HepG2 (cell line): ENCODE results near the gene TTLL11. TPM values are rescaled to one million over a fixed set of nuclear protein-coding genes. Genes with fewer than 3 reads are reported as not detected.

ENCODE experiments used
- ATAC-seq: fragments of 200-7000 bp; cut with Tn5 transposase; 3 replicates; pipeline ENCODE4 v1.9.1; 2020; ENCODE audit warnings: mild to moderate bottlenecking, moderate library complexity
- BruUV-seq: library from RNA; stranded (reverse); fragments of 400-500 nt; replicated peaks from 2 replicates; lab custom pipeline; 2021; lab: Mats Ljungman, UMichigan
- CTCF ChIA-PET: fragments of 300-600 bp; formaldehyde crosslinking; extraction: SDS; loops from one replicate; lab custom pipeline; 2021; ENCODE audit warnings: low total read pairs, inconsistent platforms, low intra/inter-chr PET ratio; lab: Yijun Ruan, JAX
- POLR2A ChIA-PET: fragments of 350-600 bp; sonication (Branson Sonifier 250); formaldehyde crosslinking; loops from one replicate; lab custom pipeline; 2020; ENCODE audit warnings: antibody characterized with exemption, inconsistent platforms; lab: Yijun Ruan, JAX
- DNase-seq: peaks from one replicate; pipeline ENCODE4 v3.0.0-alpha.2; 2015; ENCODE audit warnings: low spot score
- FAIRE-seq: peaks from 3 replicates; lab custom pipeline; 2011; peaks lifted over from hg19 to GRCh38; lab: Jason Lieb, UNC
- H2AFZ ChIP-seq: one replicate; pipeline ENCODE4 v1.6.1; 2011; ENCODE audit warnings: low read length, inconsistent platforms
- H3K27ac ChIP-seq: fragments of 300-600 bp; 3 replicates; pipeline ENCODE4 v1.8.0; 2011; ENCODE audit warnings: mixed run types, mild to moderate bottlenecking, mixed read lengths, low read length, inconsistent platforms; ENCODE audit not compliant: insufficient read depth; ENCODE audit errors: extremely low read length
- H3K27me3 ChIP-seq, 2 experiments: fragments of 200-600 bp in 1 of 2; 2 replicates in 1 of 2; 3 replicates in 1 of 2; pipeline versions ENCODE4 v1.6.0 to v1.8.0; 2011; ENCODE audit warnings: low read length in 2 of 2, mild to moderate bottlenecking in 2 of 2, moderate library complexity in 2 of 2, inconsistent platforms in 1 of 2; ENCODE audit not compliant: insufficient read depth in 2 of 2, control insufficient read depth in 1 of 2
- H3K36me3 ChIP-seq, 2 experiments: fragments of 200-600 bp in 1 of 2; replicated peaks in 1 of 2; 2 replicates in 1 of 2; 3 replicates in 1 of 2; pipeline versions ENCODE4 v1.5.1 to v1.8.0; 2011; ENCODE audit warnings: low read length in 2 of 2, inconsistent platforms in 1 of 2; ENCODE audit not compliant: insufficient read depth in 2 of 2, control insufficient read depth in 1 of 2
- H3K4me1 ChIP-seq: 2 replicates; pipeline ENCODE4 v1.5.1; 2012; ENCODE audit warnings: low read length, inconsistent platforms; ENCODE audit not compliant: insufficient read depth
- H3K4me2 ChIP-seq: 2 replicates; pipeline ENCODE4 v1.6.0; 2011; ENCODE audit warnings: low read depth, low read length, inconsistent platforms
- H3K4me3 ChIP-seq, 3 experiments: fragments of 200-600 bp in 1 of 3; sonication (generic), shearing (Covaris generic) in 1 of 3; replicated peaks in 1 of 3; 2 replicates each; pipeline ENCODE4 v1.5.1; 2011 to 2016; ENCODE audit warnings: low read length in 3 of 3, inconsistent platforms in 2 of 3, low read depth in 2 of 3, mild to moderate bottlenecking in 2 of 3, control low read depth in 1 of 3, mixed read lengths in 1 of 3; ENCODE audit not compliant: insufficient read depth in 1 of 3
- H3K79me2 ChIP-seq: one replicate; pipeline ENCODE4 v1.6.1; 2011; ENCODE audit warnings: low read length, inconsistent platforms; ENCODE audit not compliant: insufficient read depth
- H3K9ac ChIP-seq: 2 replicates; pipeline ENCODE4 v1.6.0; 2011; ENCODE audit warnings: mild to moderate bottlenecking, low read depth, low read length, inconsistent platforms; ENCODE audit not compliant: insufficient read depth
- H3K9me3 ChIP-seq: 2 replicates; pipeline ENCODE4 v1.5.1; 2012; ENCODE audit warnings: mild to moderate bottlenecking, low read length
- H4K20me1 ChIP-seq: 2 replicates; pipeline ENCODE4 v1.6.0; 2011; ENCODE audit warnings: inconsistent platforms, mild to moderate bottlenecking, low read length, moderate library complexity; ENCODE audit not compliant: insufficient read depth
- CENPT ChIP-seq: sonication (generic); formaldehyde crosslinking; IDR thresholded peaks from 2 replicates; pipeline ENCODE4 v1.8.0; 2022; ENCODE audit warnings: low read depth, mild to moderate bottlenecking, moderate library complexity, missing genetic modification reagents
- CREB3 ChIP-seq: sonication (generic); formaldehyde crosslinking; IDR thresholded peaks from 2 replicates; pipeline ENCODE4 v1.5.0; 2020; ENCODE audit warnings: missing genetic modification reagents
- HMGXB3 ChIP-seq: sonication (generic); formaldehyde crosslinking; IDR thresholded peaks from 2 replicates; pipeline ENCODE4 v1.4.0; 2020; ENCODE audit warnings: missing genetic modification reagents, borderline replicate concordance
- KDM3A ChIP-seq: IDR thresholded peaks from 2 replicates; pipeline ENCODE4 v1.6.1; 2018; ENCODE audit warnings: low read depth, missing compliant biosample characterization
- MAFK ChIP-seq, 2 experiments: IDR thresholded peaks in 1 of 2; conservative IDR thresholded peaks in 1 of 2; 2 replicates each; pipeline ENCODE4 v1.6.1; 2011; ENCODE audit warnings: improper control_type of control experiment in 2 of 2, low read length in 2 of 2
- PHF8 ChIP-seq: sonication (generic); formaldehyde crosslinking; IDR thresholded peaks from 2 replicates; pipeline ENCODE4 v1.5.0; 2020; ENCODE audit warnings: missing genetic modification reagents
- SMARCE1 ChIP-seq: fragments of 450-650 bp; IDR thresholded peaks from 2 replicates; pipeline ENCODE4 v1.6.1; 2017; ENCODE audit warnings: borderline replicate concordance
- SNAPC5 ChIP-seq: sonication (generic); formaldehyde crosslinking; IDR thresholded peaks from 2 replicates; pipeline ENCODE4 v1.8.1; 2023; ENCODE audit warnings: mild to moderate bottlenecking, missing genetic modification reagents, borderline replicate concordance
- SP140L ChIP-seq: sonication (generic); formaldehyde crosslinking; IDR thresholded peaks from 2 replicates; pipeline ENCODE4 v1.4.0; 2020; ENCODE audit warnings: missing genetic modification reagents, borderline replicate concordance
- TAF1 ChIP-seq: sonication (generic); formaldehyde crosslinking; IDR thresholded peaks from 2 replicates; pipeline ENCODE4 v1.4.0; 2020; ENCODE audit warnings: missing genetic modification reagents
- THYN1 ChIP-seq: sonication (generic); formaldehyde crosslinking; IDR thresholded peaks from 2 replicates; pipeline ENCODE4 v1.8.1; 2023; ENCODE audit warnings: low read depth, mild to moderate bottlenecking, moderate library complexity, missing genetic modification reagents, borderline replicate concordance
- YEATS4 ChIP-seq: sonication (generic); formaldehyde crosslinking; IDR thresholded peaks from 2 replicates; pipeline ENCODE4 v1.4.0; 2020; ENCODE audit warnings: missing genetic modification reagents, borderline replicate concordance
- ZBTB2 ChIP-seq: sonication (generic); formaldehyde crosslinking; IDR thresholded peaks from 2 replicates; pipeline ENCODE4 v1.8.0; 2022; ENCODE audit warnings: low read depth, missing genetic modification reagents
- ZNF282 ChIP-seq: fragments of 450-650 bp; IDR thresholded peaks from 2 replicates; pipeline ENCODE4 v1.6.1; 2018; ENCODE audit not compliant: partially characterized antibody
- ZNF383 ChIP-seq: sonication (generic); formaldehyde crosslinking; IDR thresholded peaks from 2 replicates; pipeline ENCODE4 v1.4.0; 2020; ENCODE audit warnings: missing genetic modification reagents, mild to moderate bottlenecking, borderline replicate concordance
- ZNF496 ChIP-seq: sonication (generic); formaldehyde crosslinking; IDR thresholded peaks from 2 replicates; pipeline ENCODE4 v1.8.1; 2023; ENCODE audit warnings: mild to moderate bottlenecking, moderate library complexity, missing genetic modification reagents; ENCODE audit not compliant: insufficient replicate concordance
- WGBS: methylation state at CpG from one replicate; pipeline ENCODE4 v1.1.6; 2017; ENCODE audit warnings: low lambda C conversion rate; 5-methylcytosine and 5-hydroxymethylcytosine counted together
- in situ Hi-C: cut with HindIII; loops from 2 replicates; pipeline ENCODE4 v1.10.0; 2017; ENCODE audit warnings: low pct_unique_long_range_greater_than_20kb; ENCODE audit not compliant: extremely low pct_ligation_motif_present
- intact Hi-C: fragments of 100-400 bp; cut with micrococcal nuclease; formaldehyde crosslinking; loops from one replicate; pipeline ENCODE4 v1.10.0; 2022; ENCODE audit not compliant: unreplicated experiment
- polyA plus RNA-seq, 8 experiments: library from polyadenylated mRNA; depleted of rRNA in 3 of 8; stranded (reverse) in 7 of 8; unstranded in 1 of 8; fragments of >200 nt; fragmentation: Illumina TruSeq in 4 of 8; extraction: Trizol in 4 of 8; gene quantifications; 2 replicates each; pipeline versions ENCODE4 v1.2.1 to v1.2.3, GENCODE V29; 2011 to 2016; ENCODE audit warnings: low read depth in 4 of 8, missing spikeins in 1 of 8, mixed read lengths in 1 of 8; ENCODE audit not compliant: insufficient read depth in 1 of 8
- total RNA-seq, 5 experiments: library from RNA; depleted of rRNA; stranded (reverse); fragments of >200 nt; fragmentation: Illumina TruSeq; extraction: Trizol; gene quantifications; 2 replicates each; pipeline ENCODE4 v1.2.3, GENCODE V29; 2016; ENCODE audit warnings: low read depth in 1 of 5

TTLL11 gene
- total and polyA plus RNA-seq, 2 of the 13 experiments (the other 11 are each of a cell fraction or from before 2014, with no cell fraction given) = 4.5 to 5.2 TPM

- intact Hi-C loops = no loop called here
- POLR2A ChIA-PET = no interaction called here
- no peak for FAIRE-seq
These were observed 118.7 kb downstream of the TTLL11 start for GRCh38 chr9:121974421-121974820.

GRCh38 chr9:121972501-121972981 lies 120.6 kb downstream of the TTLL11 start:
- Histone ChIP-seq H3K4me2 (no peak overlapping the region), H4K20me1 (no peaks in the 10 kb centered on the region), H3K9ac (no peak overlapping the region), H3K36me3 (no peaks in the 10 kb centered on the region), H3K79me2 (no peaks in the 10 kb centered on the region), H3K27ac (no peak overlapping the region), H3K9me3 (no peaks in the 10 kb centered on the region), H3K27me3 (no peaks in the 10 kb centered on the region), H2AFZ (no peak overlapping the region), H3K4me1 (peaks cover 28% of the 10 kb centered on the region), H3K4me3 (no peak overlapping the region)
- POLR2A ChIA-PET = no interaction called here
- ATAC-seq (no peak), DNase-seq (no peak), FAIRE-seq (no peak)
- in situ Hi-C loops (no loop called here), intact Hi-C loops (no loop called here)
- CTCF ChIA-PET = no interaction called here
- no TSS peak for BruUV-seq
- 71% methylated on average over 7 of the region's 7 CpGs for WGBS
- no peak for TF ChIP-seq ZNF383 (CRISPR knock-in tag)
- no peak for TF ChIP-seq TAF1 (CRISPR knock-in tag)
- TF ChIP-seq YEATS4 (CRISPR knock-in tag) = no peak
- TF ChIP-seq ZBTB2 (CRISPR knock-in tag) = no peak
- no peak for TF ChIP-seq HMGXB3 (CRISPR knock-in tag)

More at GRCh38 chr9:121974421-121974820, 118.7 kb downstream of the TTLL11 start:
- in situ Hi-C loops = no loop called here
- CTCF ChIA-PET = no interaction called here
- H3K27me3 ChIP-seq = no peaks in the 10 kb centered on the region
- no TSS peak for BruUV-seq
- no peak overlapping the region for H3K4me3 ChIP-seq
- no peaks in the 10 kb centered on the region for H3K9me3 ChIP-seq
- H2AFZ ChIP-seq = no peak overlapping the region
- no peak overlapping the region for H3K4me2 ChIP-seq
- no peak for DNase-seq
- no peaks in the 10 kb centered on the region for H3K36me3 ChIP-seq
- no peak overlapping the region for H3K9ac ChIP-seq
- no peak overlapping the region for H3K27ac ChIP-seq
- H3K4me1 ChIP-seq = peaks cover 35% of the 10 kb centered on the region
- H3K79me2 ChIP-seq = no peaks in the 10 kb centered on the region
- H4K20me1 ChIP-seq = no peaks in the 10 kb centered on the region
- TF ChIP-seq SP140L (CRISPR knock-in tag) (no peak), KDM3A (CRISPR knock-in tag) (no peak), CENPT (no peak), THYN1 (no peak), CREB3 (CRISPR knock-in tag) (no peak), SNAPC5 (no peak), SMARCE1 (no peak), ZNF282 (no peak), MAFK (conservative IDR thresholded peaks at IDR 0.05 in 1 of 2, IDR thresholded peaks at IDR 0.05 in 1 of 2; ENCODE audit: low read length in 2 of 2) (no peak), PHF8 (CRISPR knock-in tag) (no peak), ZNF496 (no peak)
- ATAC-seq = no peak
